HCT116 (cell line): Measurements from ENCODE around the gene LRRC75A.

Experiments
- EGR1 ChIP-seq: IDR thresholded peaks from 2 replicates; pipeline ENCODE4 v1.6.1; 2012; ENCODE audit warnings: low read depth
- EZH2 ChIP-seq: fragments of 200-600 bp; sonication (generic); IDR thresholded peaks from 2 replicates; pipeline ENCODE4 v1.6.1; 2017; ENCODE audit warnings: antibody characterized with exemption, mixed run types
- JUND ChIP-seq: IDR thresholded peaks from 2 replicates; pipeline ENCODE4 v1.6.1; 2012
- POLR2A ChIP-seq: IDR thresholded peaks from 2 replicates; pipeline ENCODE4 v1.7.0; 2011; ENCODE audit warnings: borderline replicate concordance; ENCODE audit not compliant: insufficient read depth, insufficient read length; ENCODE audit errors: extremely low read depth
- POLR2AphosphoS5 ChIP-seq: IDR thresholded peaks from 2 replicates; pipeline ENCODE4 v1.6.1; 2011; ENCODE audit warnings: mild to moderate bottlenecking, low read depth, low read length, moderate library complexity
- RAD21 ChIP-seq: IDR thresholded peaks from 2 replicates; pipeline ENCODE4 v1.6.1; 2012; ENCODE audit warnings: low read depth, mild to moderate bottlenecking
- YY1 ChIP-seq: IDR thresholded peaks from 2 replicates; pipeline ENCODE4 v1.6.1; 2011; ENCODE audit warnings: low read length, low read depth, moderate library complexity, mild to moderate bottlenecking; ENCODE audit not compliant: insufficient replicate concordance; ENCODE audit errors: extremely low read depth
- TF ChIP-seq, protein P1 (sequence below), 3 experiments: fragments of 200-600 bp in 1 of 3; sonication (generic) in 1 of 3; IDR thresholded peaks in 2 of 3; conservative IDR thresholded peaks in 1 of 3; 2 replicates each; pipeline ENCODE4 v1.5.1; 2012 to 2017; ENCODE audit warnings: low read depth in 2 of 3, low read length in 2 of 3, antibody characterized with exemption in 1 of 3, borderline replicate concordance in 1 of 3, control low read depth in 1 of 3, mild to moderate bottlenecking in 1 of 3, mixed read lengths in 1 of 3, mixed run types in 1 of 3, moderate library complexity in 1 of 3; ENCODE audit not compliant: insufficient read depth in 1 of 3
- TF ChIP-seq, protein P2 (sequence below): IDR thresholded peaks from 2 replicates; pipeline ENCODE4 v1.6.1; 2012; ENCODE audit warnings: low read depth
- TF ChIP-seq, protein P3 (sequence below): IDR thresholded peaks from 2 replicates; pipeline ENCODE4 v1.6.1; 2012

DNA sequence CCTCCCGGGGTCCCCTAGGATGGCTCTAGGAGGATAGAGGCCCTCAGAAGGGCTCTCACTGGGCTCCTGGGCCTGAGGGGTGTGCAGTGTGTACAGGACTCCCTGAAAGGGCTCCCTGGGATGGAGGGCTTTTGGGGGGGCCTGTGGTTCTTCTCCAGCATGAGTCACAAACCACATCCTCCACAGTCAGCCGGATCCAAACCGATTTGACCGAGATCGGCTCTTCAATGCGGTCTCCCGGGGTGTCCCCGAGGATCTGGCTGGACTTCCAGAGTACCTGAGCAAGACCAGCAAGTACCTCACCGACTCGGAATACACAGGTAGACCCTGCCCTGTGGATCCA is 72.1 kb downstream of the LRRC75A start:
- TF ChIP-seq, protein P1, sequence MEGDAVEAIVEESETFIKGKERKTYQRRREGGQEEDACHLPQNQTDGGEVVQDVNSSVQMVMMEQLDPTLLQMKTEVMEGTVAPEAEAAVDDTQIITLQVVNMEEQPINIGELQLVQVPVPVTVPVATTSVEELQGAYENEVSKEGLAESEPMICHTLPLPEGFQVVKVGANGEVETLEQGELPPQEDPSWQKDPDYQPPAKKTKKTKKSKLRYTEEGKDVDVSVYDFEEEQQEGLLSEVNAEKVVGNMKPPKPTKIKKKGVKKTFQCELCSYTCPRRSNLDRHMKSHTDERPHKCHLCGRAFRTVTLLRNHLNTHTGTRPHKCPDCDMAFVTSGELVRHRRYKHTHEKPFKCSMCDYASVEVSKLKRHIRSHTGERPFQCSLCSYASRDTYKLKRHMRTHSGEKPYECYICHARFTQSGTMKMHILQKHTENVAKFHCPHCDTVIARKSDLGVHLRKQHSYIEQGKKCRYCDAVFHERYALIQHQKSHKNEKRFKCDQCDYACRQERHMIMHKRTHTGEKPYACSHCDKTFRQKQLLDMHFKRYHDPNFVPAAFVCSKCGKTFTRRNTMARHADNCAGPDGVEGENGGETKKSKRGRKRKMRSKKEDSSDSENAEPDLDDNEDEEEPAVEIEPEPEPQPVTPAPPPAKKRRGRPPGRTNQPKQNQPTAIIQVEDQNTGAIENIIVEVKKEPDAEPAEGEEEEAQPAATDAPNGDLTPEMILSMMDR (IDR thresholded peaks at IDR 0.05 in 2 of 3, conservative IDR thresholded peaks at IDR 0.05 in 1 of 3; ENCODE audit: borderline replicate concordance in 1 of 3, insufficient read depth in 1 of 3, low read depth in 2 of 3, low read length in 2 of 3), result no peak
- TF ChIP-seq EZH2 (no peak), RAD21 (no peak), YY1 (no peak), POLR2A (no peak), JUND (peak; percentile 23; the same call in 1 of the 2 replicates), POLR2AphosphoS5 (no peak), EGR1 (no peak)
- TF ChIP-seq, protein P2, sequence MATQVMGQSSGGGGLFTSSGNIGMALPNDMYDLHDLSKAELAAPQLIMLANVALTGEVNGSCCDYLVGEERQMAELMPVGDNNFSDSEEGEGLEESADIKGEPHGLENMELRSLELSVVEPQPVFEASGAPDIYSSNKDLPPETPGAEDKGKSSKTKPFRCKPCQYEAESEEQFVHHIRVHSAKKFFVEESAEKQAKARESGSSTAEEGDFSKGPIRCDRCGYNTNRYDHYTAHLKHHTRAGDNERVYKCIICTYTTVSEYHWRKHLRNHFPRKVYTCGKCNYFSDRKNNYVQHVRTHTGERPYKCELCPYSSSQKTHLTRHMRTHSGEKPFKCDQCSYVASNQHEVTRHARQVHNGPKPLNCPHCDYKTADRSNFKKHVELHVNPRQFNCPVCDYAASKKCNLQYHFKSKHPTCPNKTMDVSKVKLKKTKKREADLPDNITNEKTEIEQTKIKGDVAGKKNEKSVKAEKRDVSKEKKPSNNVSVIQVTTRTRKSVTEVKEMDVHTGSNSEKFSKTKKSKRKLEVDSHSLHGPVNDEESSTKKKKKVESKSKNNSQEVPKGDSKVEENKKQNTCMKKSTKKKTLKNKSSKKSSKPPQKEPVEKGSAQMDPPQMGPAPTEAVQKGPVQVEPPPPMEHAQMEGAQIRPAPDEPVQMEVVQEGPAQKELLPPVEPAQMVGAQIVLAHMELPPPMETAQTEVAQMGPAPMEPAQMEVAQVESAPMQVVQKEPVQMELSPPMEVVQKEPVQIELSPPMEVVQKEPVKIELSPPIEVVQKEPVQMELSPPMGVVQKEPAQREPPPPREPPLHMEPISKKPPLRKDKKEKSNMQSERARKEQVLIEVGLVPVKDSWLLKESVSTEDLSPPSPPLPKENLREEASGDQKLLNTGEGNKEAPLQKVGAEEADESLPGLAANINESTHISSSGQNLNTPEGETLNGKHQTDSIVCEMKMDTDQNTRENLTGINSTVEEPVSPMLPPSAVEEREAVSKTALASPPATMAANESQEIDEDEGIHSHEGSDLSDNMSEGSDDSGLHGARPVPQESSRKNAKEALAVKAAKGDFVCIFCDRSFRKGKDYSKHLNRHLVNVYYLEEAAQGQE, result no peak
- TF ChIP-seq, protein P3, sequence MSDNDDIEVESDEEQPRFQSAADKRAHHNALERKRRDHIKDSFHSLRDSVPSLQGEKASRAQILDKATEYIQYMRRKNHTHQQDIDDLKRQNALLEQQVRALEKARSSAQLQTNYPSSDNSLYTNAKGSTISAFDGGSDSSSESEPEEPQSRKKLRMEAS, result no peak
